Measurements from ENCODE around the gene NRXN2. TPM values are rescaled to one million over a fixed set of nuclear protein-coding genes. Genes with fewer than 3 reads are reported as not detected.

NRXN2 gene
- total and polyA plus RNA-seq, 2 of the 13 experiments (the other 11 are each of a cell fraction or from before 2014, with no cell fraction given) = not detected

DNA sequence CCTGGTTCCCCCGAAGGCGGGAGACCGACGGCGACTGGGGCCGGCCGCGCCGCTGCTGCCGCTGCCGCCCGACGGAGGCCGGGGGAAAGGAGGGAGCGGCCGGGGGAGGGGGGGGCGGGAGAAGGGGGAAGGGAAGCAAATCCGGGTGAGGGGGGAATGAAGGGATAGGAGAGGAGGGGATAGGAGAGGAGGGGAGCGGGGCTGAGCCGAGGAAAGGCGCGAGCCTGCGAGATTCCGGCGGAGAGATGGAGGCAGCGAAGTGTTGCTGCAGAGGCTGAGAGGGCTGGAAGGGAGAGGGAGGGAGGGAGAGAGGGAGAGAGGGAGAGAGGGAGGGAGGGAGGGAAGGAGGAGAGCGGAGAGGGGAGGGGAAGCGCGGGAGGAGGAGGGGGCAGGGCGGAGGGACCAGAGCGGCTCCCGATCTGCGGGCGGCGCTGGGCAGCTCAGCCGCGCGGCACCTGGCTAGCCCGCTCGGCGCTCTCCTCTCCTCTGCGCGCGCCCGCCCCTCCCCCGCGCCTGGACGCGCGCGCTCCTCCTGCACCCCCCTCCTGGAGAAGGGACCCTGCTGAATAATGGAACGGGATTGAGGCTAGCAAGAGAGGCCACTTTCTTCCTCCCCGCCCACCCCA, 79.6 kb downstream of the NRXN2 start:
- Histone ChIP-seq H4K20me1 (ENCODE audit: insufficient read depth, low read length) (no peaks in the 10 kb centered on the region), H3K27me3 (ENCODE audit: control insufficient read depth in 1 of 2, insufficient read depth in 2 of 2, low read length in 2 of 2) (peaks cover 12 to 72% of the 10 kb centered on the region in 2 experiments; a peak in 4 of 5 replicates), H2AFZ (ENCODE audit: low read length) (no peak overlapping the region), H3K4me2 (ENCODE audit: low read depth, low read length) (no peak overlapping the region), H3K9me3 (ENCODE audit: low read length) (no peaks in the 10 kb centered on the region), H3K27ac (ENCODE audit: extremely low read length, insufficient read depth, low read length) (no peak overlapping the region), H3K36me3 (replicated peaks in 1 of 2; ENCODE audit: control insufficient read depth in 1 of 2, insufficient read depth in 2 of 2, low read length in 2 of 2) (no peaks in the 10 kb centered on the region), H3K4me3 (replicated peaks in 1 of 3; ENCODE audit: insufficient read depth in 1 of 3, low read depth in 2 of 3, low read length in 3 of 3) (no peak overlapping the region), H3K9ac (ENCODE audit: insufficient read depth, low read depth, low read length) (no peak overlapping the region), H3K79me2 (ENCODE audit: insufficient read depth, low read length) (no peaks in the 10 kb centered on the region), H3K4me1 (ENCODE audit: insufficient read depth, low read length) (no peaks in the 10 kb centered on the region)
- no TSS peak for BruUV-seq (replicated peaks)
- intact Hi-C loops (cut with micrococcal nuclease; ENCODE audit: unreplicated experiment) (no loop called here), in situ Hi-C loops (cut with HindIII; ENCODE audit: extremely low pct_ligation_motif_present, low pct_unique_long_range_greater_than_20kb) (no loop called here)
- ATAC-seq (no peak), FAIRE-seq (no peak), DNase-seq (ENCODE audit: low spot score) (no peak)
- ChIA-PET CTCF (ENCODE audit: low intra/inter-chr PET ratio, low total read pairs) (no interaction called here), POLR2A (no interaction called here)
- WGBS (ENCODE audit: low lambda C conversion rate) = 15% methylated on average over 39 of the region's 53 CpGs
- TF ChIP-seq ZBTB7B (CRISPR knock-in tag; IDR thresholded peaks at IDR 0.05) (no peak), HOXA7 (CRISPR knock-in tag; IDR thresholded peaks at IDR 0.05) (no peak), PCBP1 (IDR thresholded peaks at IDR 0.05; ENCODE audit: borderline replicate concordance, low read depth, low read length) (no peak), ZNF570 (CRISPR knock-in tag; IDR thresholded peaks at IDR 0.05; ENCODE audit: borderline replicate concordance) (no peak), FOSL2 (CRISPR knock-in tag; IDR thresholded peaks at IDR 0.05) (no peak), ZNF44 (CRISPR knock-in tag; IDR thresholded peaks at IDR 0.05) (no peak), ZNF160 (CRISPR knock-in tag; IDR thresholded peaks at IDR 0.05) (no peak), ZFP36L1 (CRISPR knock-in tag; IDR thresholded peaks at IDR 0.05) (no peak), ZNF879 (CRISPR knock-in tag; IDR thresholded peaks at IDR 0.05) (no peak), ZNF678 (CRISPR knock-in tag; IDR thresholded peaks at IDR 0.05) (no peak), ZBTB37 (CRISPR knock-in tag; IDR thresholded peaks at IDR 0.05) (no peak)
- TF ChIP-seq, protein P1, sequence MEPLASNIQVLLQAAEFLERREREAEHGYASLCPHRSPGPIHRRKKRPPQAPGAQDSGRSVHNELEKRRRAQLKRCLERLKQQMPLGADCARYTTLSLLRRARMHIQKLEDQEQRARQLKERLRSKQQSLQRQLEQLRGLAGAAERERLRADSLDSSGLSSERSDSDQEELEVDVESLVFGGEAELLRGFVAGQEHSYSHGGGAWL (CRISPR knock-in tag; IDR thresholded peaks at IDR 0.05) = no peak
- TF ChIP-seq, protein P2, sequence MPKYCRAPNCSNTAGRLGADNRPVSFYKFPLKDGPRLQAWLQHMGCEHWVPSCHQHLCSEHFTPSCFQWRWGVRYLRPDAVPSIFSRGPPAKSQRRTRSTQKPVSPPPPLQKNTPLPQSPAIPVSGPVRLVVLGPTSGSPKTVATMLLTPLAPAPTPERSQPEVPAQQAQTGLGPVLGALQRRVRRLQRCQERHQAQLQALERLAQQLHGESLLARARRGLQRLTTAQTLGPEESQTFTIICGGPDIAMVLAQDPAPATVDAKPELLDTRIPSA (CRISPR knock-in tag; IDR thresholded peaks at IDR 0.05; ENCODE audit: borderline replicate concordance) = no peak
- TF ChIP-seq, protein P3, sequence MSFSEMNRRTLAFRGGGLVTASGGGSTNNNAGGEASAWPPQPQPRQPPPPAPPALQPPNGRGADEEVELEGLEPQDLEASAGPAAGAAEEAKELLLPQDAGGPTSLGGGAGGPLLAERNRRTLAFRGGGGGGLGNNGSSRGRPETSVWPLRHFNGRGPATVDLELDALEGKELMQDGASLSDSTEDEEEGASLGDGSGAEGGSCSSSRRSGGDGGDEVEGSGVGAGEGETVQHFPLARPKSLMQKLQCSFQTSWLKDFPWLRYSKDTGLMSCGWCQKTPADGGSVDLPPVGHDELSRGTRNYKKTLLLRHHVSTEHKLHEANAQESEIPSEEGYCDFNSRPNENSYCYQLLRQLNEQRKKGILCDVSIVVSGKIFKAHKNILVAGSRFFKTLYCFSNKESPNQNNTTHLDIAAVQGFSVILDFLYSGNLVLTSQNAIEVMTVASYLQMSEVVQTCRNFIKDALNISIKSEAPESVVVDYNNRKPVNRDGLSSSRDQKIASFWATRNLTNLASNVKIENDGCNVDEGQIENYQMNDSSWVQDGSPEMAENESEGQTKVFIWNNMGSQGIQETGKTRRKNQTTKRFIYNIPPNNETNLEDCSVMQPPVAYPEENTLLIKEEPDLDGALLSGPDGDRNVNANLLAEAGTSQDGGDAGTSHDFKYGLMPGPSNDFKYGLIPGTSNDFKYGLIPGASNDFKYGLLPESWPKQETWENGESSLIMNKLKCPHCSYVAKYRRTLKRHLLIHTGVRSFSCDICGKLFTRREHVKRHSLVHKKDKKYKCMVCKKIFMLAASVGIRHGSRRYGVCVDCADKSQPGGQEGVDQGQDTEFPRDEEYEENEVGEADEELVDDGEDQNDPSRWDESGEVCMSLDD (CRISPR knock-in tag; IDR thresholded peaks at IDR 0.05; ENCODE audit: borderline replicate concordance) = no peak
- TF ChIP-seq, protein P4, sequence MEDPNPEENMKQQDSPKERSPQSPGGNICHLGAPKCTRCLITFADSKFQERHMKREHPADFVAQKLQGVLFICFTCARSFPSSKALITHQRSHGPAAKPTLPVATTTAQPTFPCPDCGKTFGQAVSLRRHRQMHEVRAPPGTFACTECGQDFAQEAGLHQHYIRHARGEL (CRISPR knock-in tag; IDR thresholded peaks at IDR 0.05) = no peak
- TF ChIP-seq, protein P5, sequence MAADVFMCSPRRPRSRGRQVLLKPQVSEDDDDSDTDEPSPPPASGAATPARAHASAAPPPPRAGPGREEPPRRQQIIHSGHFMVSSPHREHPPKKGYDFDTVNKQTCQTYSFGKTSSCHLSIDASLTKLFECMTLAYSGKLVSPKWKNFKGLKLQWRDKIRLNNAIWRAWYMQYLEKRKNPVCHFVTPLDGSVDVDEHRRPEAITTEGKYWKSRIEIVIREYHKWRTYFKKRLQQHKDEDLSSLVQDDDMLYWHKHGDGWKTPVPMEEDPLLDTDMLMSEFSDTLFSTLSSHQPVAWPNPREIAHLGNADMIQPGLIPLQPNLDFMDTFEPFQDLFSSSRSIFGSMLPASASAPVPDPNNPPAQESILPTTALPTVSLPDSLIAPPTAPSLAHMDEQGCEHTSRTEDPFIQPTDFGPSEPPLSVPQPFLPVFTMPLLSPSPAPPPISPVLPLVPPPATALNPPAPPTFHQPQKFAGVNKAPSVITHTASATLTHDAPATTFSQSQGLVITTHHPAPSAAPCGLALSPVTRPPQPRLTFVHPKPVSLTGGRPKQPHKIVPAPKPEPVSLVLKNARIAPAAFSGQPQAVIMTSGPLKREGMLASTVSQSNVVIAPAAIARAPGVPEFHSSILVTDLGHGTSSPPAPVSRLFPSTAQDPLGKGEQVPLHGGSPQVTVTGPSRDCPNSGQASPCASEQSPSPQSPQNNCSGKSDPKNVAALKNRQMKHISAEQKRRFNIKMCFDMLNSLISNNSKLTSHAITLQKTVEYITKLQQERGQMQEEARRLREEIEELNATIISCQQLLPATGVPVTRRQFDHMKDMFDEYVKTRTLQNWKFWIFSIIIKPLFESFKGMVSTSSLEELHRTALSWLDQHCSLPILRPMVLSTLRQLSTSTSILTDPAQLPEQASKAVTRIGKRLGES (CRISPR knock-in tag; IDR thresholded peaks at IDR 0.05; ENCODE audit: borderline replicate concordance) = no peak
